AG09319 (cell line): ENCODE results near the gene NELFCD.

ENCODE experiments used
- DNase-seq: peaks from one replicate; pipeline ENCODE4 v3.0.0-alpha.2; 2010; ENCODE audit warnings: low read depth; ENCODE audit errors: extremely low read depth
- TF ChIP-seq, protein P1 (sequence below): IDR thresholded peaks from 2 replicates; pipeline ENCODE4 v1.5.1; 2011; ENCODE audit warnings: low read depth, mild to moderate bottlenecking, inconsistent platforms, low read length, moderate library complexity

The NELFCD gene

DNA sequence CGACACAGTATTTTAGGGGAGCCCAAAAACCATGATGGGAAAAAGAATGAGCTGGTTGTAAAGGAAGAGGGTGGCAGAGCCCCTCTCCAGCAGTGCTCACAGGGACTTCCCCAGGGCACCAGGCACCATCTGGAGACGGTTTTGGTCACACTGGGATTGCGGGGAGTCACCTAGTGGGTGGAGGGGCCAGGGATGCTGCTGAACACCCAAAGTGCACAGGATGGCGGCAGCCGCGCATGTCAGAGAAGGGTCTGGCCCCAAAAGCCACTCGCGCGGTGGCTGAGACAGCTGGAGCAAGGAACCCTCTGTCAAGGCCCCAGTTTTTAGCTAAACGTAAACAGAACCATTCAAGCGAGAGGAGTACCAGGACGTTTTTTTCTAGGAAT, 15.2 kb downstream of the NELFCD start:
- no peak for DNase-seq
- TF ChIP-seq, protein P1, sequence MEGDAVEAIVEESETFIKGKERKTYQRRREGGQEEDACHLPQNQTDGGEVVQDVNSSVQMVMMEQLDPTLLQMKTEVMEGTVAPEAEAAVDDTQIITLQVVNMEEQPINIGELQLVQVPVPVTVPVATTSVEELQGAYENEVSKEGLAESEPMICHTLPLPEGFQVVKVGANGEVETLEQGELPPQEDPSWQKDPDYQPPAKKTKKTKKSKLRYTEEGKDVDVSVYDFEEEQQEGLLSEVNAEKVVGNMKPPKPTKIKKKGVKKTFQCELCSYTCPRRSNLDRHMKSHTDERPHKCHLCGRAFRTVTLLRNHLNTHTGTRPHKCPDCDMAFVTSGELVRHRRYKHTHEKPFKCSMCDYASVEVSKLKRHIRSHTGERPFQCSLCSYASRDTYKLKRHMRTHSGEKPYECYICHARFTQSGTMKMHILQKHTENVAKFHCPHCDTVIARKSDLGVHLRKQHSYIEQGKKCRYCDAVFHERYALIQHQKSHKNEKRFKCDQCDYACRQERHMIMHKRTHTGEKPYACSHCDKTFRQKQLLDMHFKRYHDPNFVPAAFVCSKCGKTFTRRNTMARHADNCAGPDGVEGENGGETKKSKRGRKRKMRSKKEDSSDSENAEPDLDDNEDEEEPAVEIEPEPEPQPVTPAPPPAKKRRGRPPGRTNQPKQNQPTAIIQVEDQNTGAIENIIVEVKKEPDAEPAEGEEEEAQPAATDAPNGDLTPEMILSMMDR, result no peak

DNA sequence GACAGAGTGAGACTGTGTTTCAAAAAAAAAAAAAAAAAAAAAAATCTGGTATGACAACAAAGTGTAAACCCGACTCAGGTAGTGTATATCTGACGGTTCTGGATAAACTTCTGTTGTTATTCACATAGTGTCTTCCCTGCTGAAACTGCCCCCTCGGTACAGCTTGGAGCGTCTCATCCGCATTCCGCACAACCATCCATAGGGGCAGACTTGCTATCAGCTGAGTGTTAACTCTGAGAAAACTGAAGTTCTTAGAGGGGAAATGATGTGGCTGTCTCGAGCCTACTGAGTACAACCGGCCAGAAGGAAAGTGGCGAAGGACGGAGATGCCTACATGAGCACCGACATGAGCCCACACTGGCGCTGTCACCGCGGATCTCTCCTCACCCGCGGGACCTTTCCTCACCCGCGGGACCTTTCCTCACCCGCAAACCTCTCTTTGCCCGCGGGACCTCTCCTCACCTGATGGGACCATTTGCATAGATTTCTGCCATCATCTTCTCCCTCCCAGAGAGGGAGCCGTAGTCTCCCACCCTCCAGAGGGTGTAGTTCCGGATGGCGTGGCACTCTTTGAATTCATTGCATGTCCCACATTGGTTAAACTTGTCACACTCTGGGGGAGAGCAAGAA, 16.2 kb downstream of the NELFCD start:
- TF ChIP-seq, protein P1, result no peak
- DNase-seq, result no peak

DNA sequence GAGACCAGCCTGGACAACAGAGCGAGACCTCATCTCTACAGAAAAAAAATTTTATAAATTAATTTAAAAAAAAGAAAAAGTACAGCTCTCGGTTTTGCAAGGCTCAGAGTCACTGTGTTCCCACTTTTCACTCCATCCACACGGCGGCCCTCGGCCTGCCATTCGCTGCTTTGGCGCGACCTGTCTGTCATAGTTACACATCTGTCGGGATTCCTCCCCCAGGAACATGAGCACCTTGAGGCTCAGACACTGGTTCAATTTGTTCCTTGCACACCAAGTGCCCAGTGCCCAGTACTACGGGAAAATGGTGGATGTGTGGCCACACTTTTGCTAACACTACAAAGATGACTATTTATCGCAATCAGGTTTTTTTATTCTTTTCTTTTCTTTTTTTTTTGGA, 17.6 kb downstream of the NELFCD start:
- TF ChIP-seq, protein P1, result no peak
- no peak for DNase-seq

DNA sequence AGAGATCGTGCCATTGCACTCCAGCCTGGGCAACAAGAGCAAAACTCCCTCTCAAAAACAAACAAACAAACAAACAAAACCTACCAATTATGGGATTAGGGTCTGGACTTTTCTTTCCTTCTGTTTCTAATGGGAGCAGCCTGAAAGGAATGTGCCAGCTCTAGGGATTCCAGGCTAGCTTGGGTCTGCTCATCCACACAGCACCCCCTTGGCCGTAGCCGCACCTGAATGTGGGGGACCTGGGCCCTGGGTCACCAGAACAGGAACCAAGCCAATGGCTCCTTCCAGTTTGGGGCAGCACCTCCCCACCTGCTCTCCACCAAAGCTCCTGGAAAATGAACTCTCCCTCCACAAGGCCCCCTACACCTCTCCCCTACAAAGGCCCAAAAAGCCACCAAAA, 19.3 kb downstream of the NELFCD start:
- TF ChIP-seq, protein P1, result no peak
- DNase-seq, result no peak

DNA sequence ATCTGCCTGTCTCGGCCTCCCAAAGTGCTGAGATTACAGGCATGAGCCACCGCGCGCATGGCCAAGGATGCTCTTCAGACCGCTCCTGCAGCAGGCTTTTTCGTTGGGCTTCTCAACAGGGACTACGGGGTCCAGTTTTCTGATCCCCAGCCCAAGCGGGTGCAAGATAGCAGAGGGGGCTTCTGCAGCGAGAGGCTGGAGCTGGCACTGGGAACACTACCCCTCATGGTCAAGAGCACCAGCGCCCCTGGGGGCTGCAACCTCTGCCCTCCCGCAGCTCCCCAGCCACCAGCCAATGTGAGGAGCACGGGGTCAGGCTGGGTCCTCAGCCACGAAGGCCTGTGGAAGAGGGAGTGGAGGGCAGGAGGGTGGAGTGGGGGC, 20.0 kb downstream of the NELFCD start:
- TF ChIP-seq, protein P1, result no peak
- no peak for DNase-seq

DNA sequence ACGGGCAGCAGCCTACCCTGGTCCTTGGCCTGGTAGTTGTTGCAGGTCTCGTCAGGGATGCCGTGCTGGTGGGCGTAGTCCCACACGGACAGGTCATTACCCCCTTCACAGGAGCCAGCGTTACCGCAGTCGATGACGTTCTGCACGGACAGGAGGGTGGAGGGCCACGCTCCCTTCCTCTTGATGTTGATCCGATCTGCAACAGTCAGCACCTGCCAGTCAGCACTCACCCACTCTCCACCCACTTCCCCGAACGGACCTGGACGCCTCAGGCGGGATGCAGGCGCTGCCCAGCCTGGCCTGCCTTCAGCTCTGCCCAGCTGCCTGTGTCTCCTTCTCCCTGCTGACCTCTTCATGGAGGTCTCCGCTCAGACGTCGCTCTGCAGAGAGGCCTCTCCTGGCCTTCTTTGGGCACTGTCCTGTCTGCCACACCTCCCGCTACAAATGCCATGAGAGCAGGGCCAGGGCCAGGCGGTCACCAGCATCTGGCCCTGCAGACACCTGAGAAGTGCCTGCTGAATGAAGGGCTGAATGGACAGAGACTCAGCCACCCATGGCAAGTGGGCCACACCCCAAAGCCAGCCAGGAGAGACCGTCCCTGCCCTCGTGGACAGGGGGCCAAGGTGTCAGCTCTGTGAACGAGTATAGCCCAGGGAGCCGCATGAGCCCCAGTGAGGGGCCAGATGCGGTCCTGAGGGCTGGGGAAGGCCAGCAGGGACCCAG, 20.6 kb downstream of the NELFCD start:
- TF ChIP-seq, protein P1, result no peak
- DNase-seq, result no peak

DNA sequence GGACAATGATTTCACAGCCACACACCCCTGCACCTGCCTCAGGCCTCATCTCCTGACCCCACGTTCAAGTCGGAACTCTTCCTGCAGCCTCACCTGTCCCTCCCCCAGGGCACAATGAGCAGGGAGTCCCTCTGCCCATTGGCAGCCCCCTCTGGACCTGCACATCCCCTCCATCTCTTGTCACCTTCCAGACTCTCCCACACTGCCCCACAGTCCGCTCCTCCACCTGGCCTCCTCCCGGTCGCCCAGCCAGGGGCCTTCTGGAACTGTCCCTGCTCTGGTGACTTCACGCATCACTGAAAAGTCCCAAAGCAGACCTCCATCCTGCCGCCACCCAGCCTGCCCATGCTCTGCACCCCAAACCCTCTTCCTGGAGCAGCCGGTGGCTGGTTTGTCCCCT, 21.3 kb downstream of the NELFCD start:
- TF ChIP-seq, protein P1, result no peak
- DNase-seq, result no peak
